Measurements from ENCODE around the gene SYPL2.

Gene SYPL2

GRCh38 chr1:109478806-109479205, 12.5 kb downstream of the SYPL2 start:
- FAIRE-seq (no peak), DNase-seq (ENCODE audit: insufficient read length, low spot score) (no peak)
- no peak for TF ChIP-seq CTCF (IDR thresholded peaks at IDR 0.05; ENCODE audit: insufficient read depth, missing control alignments)

GRCh38 chr1:109479311-109479710, 13.0 kb downstream of the SYPL2 start:
- no peak for FAIRE-seq
- no peak for TF ChIP-seq CTCF (IDR thresholded peaks at IDR 0.05; ENCODE audit: insufficient read depth, missing control alignments)
- no peak for DNase-seq (ENCODE audit: insufficient read length, low spot score)

GRCh38 chr1:109479901-109480300, 13.6 kb downstream of the SYPL2 start:
- FAIRE-seq (no peak), DNase-seq (ENCODE audit: insufficient read length, low spot score) (no peak)
- no peak for TF ChIP-seq CTCF (IDR thresholded peaks at IDR 0.05; ENCODE audit: insufficient read depth, missing control alignments)

GRCh38 chr1:109481646-109482045, 15.3 kb downstream of the SYPL2 start:
- DNase-seq (ENCODE audit: insufficient read length, low spot score) (no peak), FAIRE-seq (no peak)
- no peak for TF ChIP-seq CTCF (IDR thresholded peaks at IDR 0.05; ENCODE audit: insufficient read depth, missing control alignments)

- DNase-seq (ENCODE audit: insufficient read length, low spot score) (no peak), FAIRE-seq (no peak)
- no peak for TF ChIP-seq CTCF (IDR thresholded peaks at IDR 0.05; ENCODE audit: insufficient read depth, missing control alignments)
These were observed 15.9 kb downstream of the SYPL2 start for GRCh38 chr1:109482242-109482641.

GRCh38 chr1:109482791-109483671, 16.7 kb downstream of the SYPL2 start:
- TF ChIP-seq CTCF (IDR thresholded peaks at IDR 0.05; ENCODE audit: insufficient read depth, missing control alignments), result no peak
- peak; percentile 47 for DNase-seq (ENCODE audit: insufficient read length, low spot score)
- FAIRE-seq, result no peak

All from D721Med (cell line).